Stimulated activated naive CD8-positive, alpha-beta T cell treated with anti-CD3 and anti-CD28 coated beads, Interleukin-15, amount 100 ng/mL, for 72 hours (primary cell): Measurements from ENCODE around the gene C1orf167.

ENCODE experiments used
- ATAC-seq: fragments of 150-1000 bp; cut with Tn5 transposase; 2 replicates; pipeline ENCODE4 v1.10.0; 2021; ENCODE audit warnings: mild to moderate bottlenecking, moderate library complexity
- DNase-seq, 2 donors: peaks; one replicate each; pipeline ENCODE4 v3.0.0; 2021 to 2022
- H3K27ac Mint-ChIP-seq, 2 donors: one replicate each; pipeline ENCODE4 v1.8.0; 2022; ENCODE audit warnings: mild to moderate bottlenecking in 2 of 2, mixed read lengths in 2 of 2, moderate library complexity in 2 of 2
- H3K27me3 Mint-ChIP-seq: one replicate; pipeline ENCODE4 v1.8.0; 2022; ENCODE audit warnings: mixed read lengths
- H3K4me1 Mint-ChIP-seq: one replicate; pipeline ENCODE4 v1.8.0; 2022; ENCODE audit warnings: mild to moderate bottlenecking, mixed read lengths
- H3K4me3 Mint-ChIP-seq, 2 donors: one replicate each; pipeline ENCODE4 v1.8.0; 2022; ENCODE audit warnings: mild to moderate bottlenecking in 2 of 2, mixed read lengths in 2 of 2, moderate library complexity in 1 of 2
- H3K9me3 Mint-ChIP-seq, 2 donors: one replicate each; pipeline ENCODE4 v1.8.0; 2022; ENCODE audit warnings: mixed read lengths in 2 of 2

Gene C1orf167

DNA sequence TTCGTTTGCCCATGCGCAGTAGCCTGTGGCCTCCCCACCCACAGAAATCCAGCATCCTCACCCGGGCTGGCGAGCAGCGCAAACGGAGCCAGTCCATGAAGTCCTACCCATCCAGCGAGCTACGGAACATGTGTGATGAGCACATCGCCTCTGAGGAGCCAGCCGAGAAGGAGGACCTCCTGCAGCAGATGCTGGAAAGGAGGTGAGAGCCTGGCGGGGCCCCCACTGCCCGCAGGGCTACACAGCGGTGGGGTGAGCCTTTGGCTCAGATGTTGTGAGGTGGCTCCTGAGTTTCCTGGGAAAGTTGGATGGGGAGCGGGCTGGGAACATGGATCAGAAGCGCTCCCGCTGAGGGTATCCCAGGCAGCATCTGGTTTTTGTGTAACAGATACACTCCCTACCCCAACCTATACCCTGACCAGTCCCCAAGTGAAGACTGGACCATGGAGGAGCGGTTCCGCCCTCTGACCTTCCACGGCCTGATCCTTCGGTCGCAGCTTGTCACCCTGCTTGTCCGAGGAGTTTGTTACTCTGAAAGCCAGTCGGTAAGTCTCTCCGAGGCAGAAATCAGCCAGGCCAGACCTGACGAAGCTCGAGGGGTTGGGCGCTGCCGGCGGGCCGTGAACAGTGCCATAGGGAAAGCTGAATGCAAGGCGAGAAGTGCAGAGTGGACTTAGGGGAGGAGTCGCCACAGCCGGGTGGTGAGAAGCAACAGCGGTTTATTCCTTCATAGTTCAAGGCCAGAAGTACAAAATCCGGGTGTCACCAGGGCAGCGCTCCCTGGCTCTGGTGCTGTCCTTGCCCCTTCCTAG, 75.2 kb downstream of the C1orf167 start:
- no peak overlapping the region for H3K4me3 Mint-ChIP-seq
- ATAC-seq, result no peak
- H3K27me3 Mint-ChIP-seq, result no peaks in the 10 kb centered on the region
- no peaks in the 10 kb centered on the region for H3K4me1 Mint-ChIP-seq
- no peaks in the 10 kb centered on the region for H3K9me3 Mint-ChIP-seq
- DNase-seq, result no peak
- no peak overlapping the region for H3K27ac Mint-ChIP-seq

DNA sequence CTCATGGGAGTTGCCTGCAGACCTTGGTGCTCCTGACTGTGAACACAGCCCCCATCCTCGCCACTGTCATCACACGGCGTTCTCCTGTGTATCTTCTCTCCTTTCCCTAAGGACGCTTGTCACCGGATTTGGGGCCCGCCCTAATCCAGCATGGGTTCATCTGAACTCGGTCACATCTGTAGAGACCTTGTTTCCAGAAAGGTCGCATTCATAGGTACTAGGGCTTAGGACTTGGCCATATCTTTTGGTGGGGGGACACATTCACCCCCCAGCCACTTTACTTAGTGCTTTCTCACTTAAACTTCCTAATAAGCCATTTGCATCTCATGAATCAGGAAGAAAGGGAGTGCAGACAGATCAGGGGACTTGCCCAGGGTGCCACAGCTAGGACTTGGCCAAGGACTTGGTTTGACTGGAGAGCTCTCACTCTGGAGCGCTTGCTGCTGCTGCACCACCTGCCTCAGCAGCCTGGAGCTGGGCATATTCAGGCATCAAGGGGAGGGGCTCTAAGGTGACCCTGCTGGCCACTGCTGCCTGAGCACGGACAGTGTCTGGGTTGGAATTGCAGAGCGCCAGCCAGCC, 75.9 kb downstream of the C1orf167 start:
- Mint-ChIP-seq H3K27ac (no peak overlapping the region), H3K9me3 (no peaks in the 10 kb centered on the region), H3K4me1 (no peaks in the 10 kb centered on the region), H3K27me3 (no peaks in the 10 kb centered on the region), H3K4me3 (no peak overlapping the region)
- ATAC-seq (no peak), DNase-seq (no peak)

DNA sequence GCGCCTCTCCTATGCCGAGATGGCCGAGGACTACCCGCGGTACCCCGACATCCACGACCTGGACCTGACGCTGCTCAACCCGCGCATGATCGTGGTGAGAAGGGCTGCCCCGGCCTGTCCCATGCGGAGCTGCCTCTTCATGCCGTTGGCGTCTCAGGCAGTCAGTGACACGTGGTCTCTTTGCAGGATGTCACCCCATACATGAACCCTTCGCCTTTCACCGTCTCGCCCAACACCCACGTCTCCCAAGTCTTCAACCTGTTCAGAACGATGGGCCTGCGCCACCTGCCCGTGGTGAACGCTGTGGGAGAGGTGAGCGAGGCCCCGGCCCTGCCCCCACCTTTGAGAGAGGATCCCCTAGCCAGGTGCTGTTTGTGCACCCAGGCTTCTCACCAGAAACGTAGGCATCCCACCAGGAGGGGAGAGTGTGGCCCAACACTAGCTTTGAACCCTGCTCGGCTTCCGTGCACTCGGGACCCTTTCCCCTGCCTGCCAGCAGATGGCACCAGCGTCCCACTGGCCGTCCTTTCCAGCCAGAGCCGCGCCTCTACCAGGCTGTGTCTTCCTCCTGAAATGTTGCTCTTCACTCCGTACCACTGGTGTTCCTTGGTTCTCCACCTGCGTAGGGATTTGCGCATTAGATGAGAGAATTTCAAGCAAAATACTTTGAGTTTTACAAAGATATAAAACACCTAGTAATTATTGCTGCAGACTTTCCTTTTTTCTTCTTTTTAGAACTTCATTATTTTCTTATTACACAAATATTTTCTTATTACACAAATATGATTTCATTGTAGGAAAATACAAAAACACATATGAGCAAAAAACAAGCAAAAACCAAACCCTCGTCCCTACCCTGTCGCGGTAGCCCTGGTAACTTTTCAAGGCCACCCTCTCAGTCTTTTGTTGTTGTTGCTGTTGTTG, 76.6 kb downstream of the C1orf167 start:
- no peaks in the 10 kb centered on the region for H3K27me3 Mint-ChIP-seq
- H3K27ac Mint-ChIP-seq, result no peak overlapping the region
- H3K9me3 Mint-ChIP-seq, result no peaks in the 10 kb centered on the region
- H3K4me3 Mint-ChIP-seq, result no peak overlapping the region
- peak; percentile 92 for ATAC-seq
- no peaks in the 10 kb centered on the region for H3K4me1 Mint-ChIP-seq
- peak; percentile 71 to 74 for DNase-seq
